HL-60/S4 (cell line): Measurements from ENCODE around the gene CUL4A.
"Not testable (repeated sequence)": the region's sequence is repeated elsewhere in the genome, so short reads cannot be mapped to it uniquely, and the experiment has no call there.

Experiments
- in situ Hi-C: fragments of 300-500 bp; cut with MboI; formaldehyde crosslinking; loops from 2 replicates; pipeline ENCODE4 v1.14.3; 2022; ENCODE audit warnings: low sequenced_read_pairs

The CUL4A gene

DNA sequence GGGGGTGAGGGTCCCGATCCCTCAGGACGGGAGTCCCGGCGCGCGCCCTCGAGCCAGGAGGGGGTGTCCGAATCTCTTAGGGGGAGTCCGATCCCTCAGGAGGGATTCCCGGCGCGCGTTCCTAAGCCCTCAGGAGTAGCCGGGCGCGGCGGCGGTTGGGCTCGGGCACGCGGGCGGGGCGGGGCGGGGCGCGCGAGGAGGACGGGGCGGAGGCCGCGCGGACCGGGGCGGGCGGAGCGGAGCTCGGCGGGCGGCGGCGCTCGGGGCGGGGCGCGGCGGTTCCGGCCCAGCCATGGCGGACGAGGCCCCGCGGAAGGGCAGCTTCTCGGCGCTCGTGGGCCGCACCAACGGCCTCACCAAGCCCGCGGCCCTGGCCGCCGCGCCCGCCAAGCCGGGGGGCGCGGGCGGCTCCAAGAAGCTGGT, at the start of gene CUL4A:
Gene CUL4A (plus strand): TSS at position 278 of the 423 bp plus-strand sequence. CDS start 15 bp downstream, at position 293.
- in situ Hi-C loops, result no loop called here

- in situ Hi-C loops, result no loop called here
These were observed 49.7 kb upstream of the CUL4A start for GRCh38 chr13:113159701-113160100.

GRCh38 chr13:113160983-113161382, 48.4 kb upstream of the CUL4A start:
- in situ Hi-C loops, result no loop called here

GRCh38 chr13:113161433-113161832, 48.0 kb upstream of the CUL4A start:
- in situ Hi-C loops, result no loop called here

DNA sequence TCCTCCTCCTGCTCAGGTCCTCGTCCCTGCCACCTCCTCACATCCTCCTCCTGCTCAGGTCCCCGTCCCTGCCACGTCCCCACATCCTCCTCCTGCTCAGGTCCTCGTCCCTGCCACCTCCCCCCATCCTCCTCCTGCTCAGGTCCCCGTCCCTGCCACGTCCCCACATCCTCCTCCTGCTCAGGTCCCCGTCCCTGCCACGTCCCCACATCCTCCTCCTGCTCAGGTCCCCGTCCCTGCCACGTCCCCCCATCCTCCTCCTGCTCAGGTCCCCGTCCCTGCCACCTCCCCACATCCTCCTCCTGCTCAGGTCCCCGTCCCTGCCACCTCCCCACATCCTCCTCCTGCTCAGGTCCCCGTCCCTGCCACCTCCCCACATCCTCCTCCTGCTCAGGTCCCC, 47.4 kb upstream of the CUL4A start:
- in situ Hi-C loops, result not testable (repeated sequence)

- in situ Hi-C loops, result no loop called here
These were observed 46.4 kb upstream of the CUL4A start for GRCh38 chr13:113162783-113163685.

DNA sequence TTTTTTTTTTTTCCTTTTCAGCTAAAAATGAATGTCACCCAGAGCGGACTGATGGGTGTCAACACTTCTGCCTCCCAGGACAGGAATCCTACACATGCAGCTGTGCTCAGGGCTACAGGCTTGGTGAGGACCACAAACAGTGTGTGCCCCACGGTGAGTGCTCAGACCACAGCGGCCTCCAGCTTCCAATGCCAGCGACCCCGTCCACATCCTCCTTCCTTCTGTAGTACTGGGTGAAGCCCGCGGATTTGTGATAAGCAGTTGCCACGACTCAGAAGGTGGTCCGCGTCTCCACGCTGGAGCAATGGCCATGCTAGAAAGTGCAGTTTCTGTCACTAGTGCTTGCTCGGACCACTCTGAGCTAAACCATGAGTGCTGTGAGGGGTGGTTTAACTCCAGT, 44.9 kb upstream of the CUL4A start:
- in situ Hi-C loops, result no loop called here

GRCh38 chr13:113166266-113166665, 43.1 kb upstream of the CUL4A start:
- in situ Hi-C loops, result no loop called here

- in situ Hi-C loops, result no loop called here
These were observed 42.7 kb upstream of the CUL4A start for GRCh38 chr13:113166681-113167080.

- in situ Hi-C loops, result no loop called here
These were observed 42.3 kb upstream of the CUL4A start for GRCh38 chr13:113167155-113167554.

DNA sequence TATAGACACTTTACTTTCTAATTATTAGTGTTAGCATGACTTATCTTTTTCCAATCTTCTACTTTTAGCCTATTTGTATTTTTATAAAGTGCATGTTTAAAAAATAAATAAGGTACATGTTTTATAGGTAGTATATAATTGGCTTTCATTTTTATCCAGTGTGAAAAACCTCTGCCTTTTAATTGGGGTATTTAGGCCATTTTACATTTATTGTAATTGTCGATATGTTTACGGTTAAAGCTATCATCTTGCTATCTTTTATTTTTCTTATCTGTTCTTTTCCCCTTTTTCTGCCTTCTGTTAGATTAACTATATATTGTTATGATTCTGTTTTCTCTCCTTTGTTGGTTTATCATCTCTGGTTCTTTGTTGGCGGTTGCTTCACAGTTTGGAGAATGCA, 41.8 kb upstream of the CUL4A start:
- in situ Hi-C loops, result no loop called here

GRCh38 chr13:113168211-113168610, 41.2 kb upstream of the CUL4A start:
- in situ Hi-C loops, result no loop called here

- in situ Hi-C loops, result no loop called here
These were observed 39.8 kb upstream of the CUL4A start for GRCh38 chr13:113169277-113170272.

DNA sequence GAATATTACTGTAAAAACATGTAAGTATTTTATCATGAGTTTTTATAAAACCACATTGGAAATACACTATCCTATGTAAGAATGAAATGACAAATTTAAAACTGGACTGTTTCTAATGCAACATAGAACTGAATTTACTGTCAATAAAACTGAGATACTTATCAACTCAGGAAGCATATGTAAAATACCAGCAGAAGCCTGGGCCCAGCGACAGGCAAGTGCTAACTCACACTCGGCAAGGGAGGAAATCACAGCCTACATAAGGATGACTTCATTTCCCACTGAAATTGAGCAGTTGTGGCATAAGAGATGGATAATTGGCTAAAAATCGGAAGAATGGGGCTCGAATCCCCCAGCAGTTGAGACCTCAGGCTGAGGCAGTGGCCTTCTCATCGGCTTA, 38.9 kb upstream of the CUL4A start:
- in situ Hi-C loops, result no loop called here

- in situ Hi-C loops, result no loop called here
These were observed 37.9 kb upstream of the CUL4A start for GRCh38 chr13:113171250-113172125.

DNA sequence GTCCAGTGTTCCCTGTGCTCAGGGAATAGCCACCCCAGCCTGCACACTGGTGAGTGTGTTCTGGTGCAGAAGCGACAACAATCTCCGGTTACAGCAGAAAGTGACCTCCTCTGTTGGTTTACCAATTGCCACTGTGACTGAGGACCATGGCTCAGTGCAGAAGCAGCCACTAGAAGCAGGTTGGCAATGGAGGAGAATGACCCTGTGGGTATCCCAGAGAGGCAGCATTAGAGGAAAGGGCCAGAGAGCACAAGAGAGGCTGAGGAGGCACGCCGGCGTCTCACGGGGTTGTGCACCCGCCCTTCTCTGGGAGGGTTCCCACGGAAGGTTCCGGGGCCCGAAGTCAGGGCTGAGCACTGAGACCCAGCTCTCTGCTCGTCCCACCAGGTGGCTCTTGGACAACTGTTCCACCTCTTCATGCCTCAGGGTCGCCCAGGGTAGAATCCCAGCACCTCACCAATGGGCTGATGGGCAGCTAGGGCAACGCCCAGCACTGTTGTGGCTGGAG, 36.9 kb upstream of the CUL4A start:
- in situ Hi-C loops, result no loop called here

- in situ Hi-C loops, result no loop called here
These were observed 33.1 kb upstream of the CUL4A start for GRCh38 chr13:113176280-113176679.

GRCh38 chr13:113176822-113177221, 32.6 kb upstream of the CUL4A start:
- in situ Hi-C loops, result no loop called here

GRCh38 chr13:113178070-113178895, 31.1 kb upstream of the CUL4A start:
- in situ Hi-C loops, result no loop called here

- in situ Hi-C loops, result no loop called here
These were observed 30.6 kb upstream of the CUL4A start for GRCh38 chr13:113178896-113179167.
